ENCODE measurements around the gene SERPINA6.

SERPINA6 gene

DNA sequence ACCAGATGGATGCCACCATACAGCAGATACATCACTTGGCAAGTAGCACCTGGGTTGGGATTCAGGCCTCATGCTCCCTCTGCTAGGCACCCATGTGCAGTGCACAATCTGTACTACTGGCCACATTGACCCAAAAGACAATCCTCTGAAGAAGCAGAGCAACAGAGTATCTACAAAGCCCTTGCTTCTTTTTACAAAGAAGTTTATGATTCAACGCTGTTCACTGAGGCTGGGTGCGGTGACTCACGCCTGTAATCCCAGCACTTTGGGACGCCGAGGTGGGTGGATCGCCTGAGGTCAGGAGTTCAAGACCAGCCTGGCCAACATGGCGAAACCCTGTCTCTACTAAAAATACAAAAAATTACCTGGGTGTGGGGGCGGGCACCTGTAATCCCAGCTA lies 31.1 kb upstream of the SERPINA6 start:
- peak in 1 of 2 experiments; percentile 9 for DNase-seq

DNA sequence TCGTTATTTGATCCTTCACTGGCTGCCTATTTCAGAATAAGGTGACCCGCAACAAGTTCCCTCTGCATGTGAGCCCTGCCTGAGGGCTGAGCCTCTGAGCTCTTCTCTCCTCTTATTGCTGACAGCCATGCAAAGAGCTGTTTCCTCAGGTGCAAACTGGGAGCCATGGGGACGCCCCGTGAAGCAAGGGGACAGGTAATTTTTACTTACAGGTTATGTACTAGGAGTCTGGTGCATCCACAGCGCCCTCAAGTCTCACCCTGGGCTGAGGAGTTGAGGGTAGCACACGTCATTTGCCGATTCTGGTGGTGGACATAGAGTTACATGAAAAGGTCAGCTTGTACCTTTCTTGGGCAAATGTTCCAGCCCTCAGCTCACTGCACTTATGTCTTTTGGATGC lies 26.1 kb upstream of the SERPINA6 start:
- DNase-seq: no peak

DNA sequence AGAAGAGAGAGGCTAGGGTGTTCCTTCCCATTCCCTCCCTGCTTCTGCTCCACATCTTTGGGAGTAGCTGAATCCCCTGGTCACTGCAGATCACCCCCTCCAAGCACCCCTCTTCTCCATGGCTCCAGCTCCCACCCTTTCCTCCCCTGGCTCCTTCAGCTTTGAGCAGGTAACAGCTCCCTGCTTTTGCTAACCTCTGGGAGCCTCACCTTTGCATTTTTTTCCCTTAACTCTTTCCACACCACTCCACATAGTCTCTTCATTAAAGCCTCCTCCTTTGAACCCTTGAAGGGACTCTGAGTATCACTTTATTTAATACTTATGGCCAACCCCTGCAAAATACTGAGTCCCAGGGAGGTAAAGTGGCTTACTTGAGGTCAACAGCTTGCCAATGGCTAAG lies 25.7 kb upstream of the SERPINA6 start:
- no peak for DNase-seq

DNA sequence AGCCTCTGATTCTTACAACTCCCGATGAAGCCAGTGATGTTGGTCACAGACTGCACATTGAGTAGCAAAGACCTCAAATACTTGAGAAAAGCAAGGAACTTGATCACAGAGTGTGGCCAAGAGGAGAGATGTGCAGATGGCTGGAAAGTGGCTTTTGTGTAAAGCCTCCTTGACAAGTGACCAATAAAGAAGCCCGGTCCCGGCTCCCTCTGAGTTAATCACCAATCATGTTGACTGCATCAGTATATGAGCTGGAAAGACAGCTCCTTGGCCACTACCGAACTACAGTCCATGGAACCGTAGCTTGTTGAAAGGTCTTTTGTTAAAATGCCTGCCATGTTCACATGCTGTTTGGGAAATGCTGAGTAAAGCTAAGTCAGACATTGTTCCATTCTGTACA lies 23.7 kb upstream of the SERPINA6 start:
- DNase-seq: no peak

DNA sequence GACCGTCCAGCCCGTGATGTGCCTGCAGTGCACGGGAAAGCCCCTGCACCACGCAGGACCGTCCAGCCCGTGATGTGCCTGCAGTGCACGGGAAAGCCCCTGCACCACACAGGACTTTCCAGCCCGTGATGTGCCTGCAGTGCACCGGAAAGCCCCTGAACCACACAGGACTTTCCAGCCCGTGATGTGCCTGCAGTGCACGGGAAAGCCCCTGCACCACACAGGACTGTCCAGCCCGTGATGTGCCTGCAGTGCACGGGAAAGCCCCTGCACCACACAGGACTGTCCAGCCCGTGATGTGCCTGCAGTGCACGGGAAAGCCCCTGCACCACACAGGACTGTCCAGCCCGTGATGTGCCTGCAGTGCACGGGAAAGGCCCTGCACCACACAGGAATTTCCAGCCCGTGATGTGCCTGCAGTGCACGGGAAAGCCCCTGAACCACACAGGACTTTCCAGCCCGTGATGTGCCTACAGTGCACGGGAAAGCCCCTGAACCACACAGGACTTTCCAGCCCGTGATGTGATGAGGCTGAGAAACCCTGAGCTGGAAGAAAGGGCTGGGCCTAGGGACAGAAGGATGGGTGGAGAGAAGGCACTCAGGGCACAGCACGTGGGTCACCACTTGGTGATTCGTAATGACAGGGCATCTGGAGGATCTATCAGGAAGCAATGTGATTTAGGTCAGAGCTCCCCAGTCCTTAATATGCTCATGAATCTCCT lies 23.1 kb upstream of the SERPINA6 start:
- peak; percentile 70 to 74 for DNase-seq

DNA sequence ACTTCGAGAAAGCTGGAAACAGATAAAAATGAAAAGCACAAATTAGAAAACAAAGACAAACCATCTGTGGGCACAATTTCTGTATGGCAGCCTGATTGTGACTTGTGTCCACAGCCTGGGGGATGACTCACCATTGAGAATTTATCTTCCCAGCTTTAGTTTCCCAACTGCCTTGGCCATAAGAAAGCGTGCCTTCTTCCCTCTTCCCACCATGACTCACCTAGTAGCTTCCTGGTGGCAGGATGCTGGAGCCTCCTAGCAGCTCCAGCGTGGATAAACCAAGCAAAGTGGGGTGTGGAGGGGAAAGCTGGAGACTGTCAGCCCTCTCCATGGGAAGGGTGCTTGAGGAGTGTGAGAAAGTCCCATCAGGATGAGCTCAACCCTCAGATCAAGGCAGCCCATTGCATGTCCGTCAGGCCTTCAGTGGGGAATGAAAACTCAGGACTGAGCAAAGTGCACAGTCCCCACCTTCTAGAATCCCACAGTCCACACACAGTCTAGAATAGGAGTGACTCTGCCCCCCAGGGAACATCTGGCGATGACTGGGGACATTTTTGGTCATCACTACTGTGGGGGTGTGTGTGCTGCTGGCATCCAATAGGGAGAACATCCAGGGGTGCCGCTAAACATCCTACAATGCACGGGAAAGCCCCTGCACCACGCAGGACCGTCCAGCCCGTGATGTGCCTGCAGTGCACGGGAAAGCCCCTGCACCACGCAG lies 22.4 kb upstream of the SERPINA6 start:
- no peak for DNase-seq

DNA sequence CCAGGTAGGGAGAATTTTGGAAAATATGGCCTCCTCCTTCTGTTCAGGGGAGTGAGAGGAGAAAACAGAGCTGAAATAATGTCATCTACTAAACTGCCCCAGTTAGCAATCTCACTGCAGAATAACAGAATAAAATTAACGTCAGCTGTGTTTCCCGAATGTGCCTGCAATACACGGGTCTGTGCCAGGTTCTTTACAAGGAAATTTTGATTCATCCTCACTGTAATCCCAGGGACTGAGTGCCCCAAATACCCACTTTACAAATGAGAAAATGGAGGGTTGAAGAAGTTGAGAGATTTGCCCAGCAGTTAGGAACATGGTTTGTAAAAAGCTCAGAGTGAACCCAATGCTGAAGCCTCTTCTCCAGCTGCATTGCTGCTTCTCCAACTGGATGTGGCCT lies 21.3 kb upstream of the SERPINA6 start:
- no peak for DNase-seq

DNA sequence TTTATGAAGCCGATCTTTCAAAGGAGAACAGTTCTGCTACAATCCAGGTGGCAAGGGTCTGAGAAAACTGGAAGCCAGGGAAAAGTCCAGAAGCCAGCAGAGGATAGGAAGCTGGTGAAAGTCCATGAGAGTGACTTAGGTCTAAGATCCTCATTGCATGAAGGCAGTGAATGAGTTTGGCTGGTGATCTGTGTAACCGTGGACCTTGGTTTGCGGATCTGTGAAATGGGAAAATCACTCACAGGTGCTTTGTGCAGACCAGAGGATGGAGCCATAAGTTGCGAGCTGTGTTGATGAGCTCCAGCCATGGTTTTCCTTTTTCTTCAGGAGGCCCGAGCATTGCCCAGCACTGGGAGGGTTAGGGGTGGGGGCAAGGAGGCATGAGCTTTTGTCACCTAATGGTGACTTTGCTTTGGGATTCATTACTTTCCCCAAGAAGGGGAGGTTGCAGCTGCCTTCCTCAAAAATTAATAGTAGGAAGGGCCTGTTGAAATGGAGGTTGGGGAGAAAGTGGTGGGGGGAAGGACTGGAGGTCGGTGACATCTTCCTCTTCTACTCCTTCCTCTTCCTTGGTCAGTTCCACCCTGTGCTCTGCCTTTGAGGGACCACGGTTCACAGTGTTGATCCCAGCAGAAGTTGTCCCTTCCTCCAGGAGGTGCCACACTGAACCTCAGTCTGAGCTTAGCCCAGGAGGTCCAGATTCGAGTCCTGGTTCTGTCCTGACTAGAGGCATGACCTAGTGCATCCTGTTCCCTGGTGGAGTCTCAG lies 20.3 kb upstream of the SERPINA6 start:
- no peak for DNase-seq

DNA sequence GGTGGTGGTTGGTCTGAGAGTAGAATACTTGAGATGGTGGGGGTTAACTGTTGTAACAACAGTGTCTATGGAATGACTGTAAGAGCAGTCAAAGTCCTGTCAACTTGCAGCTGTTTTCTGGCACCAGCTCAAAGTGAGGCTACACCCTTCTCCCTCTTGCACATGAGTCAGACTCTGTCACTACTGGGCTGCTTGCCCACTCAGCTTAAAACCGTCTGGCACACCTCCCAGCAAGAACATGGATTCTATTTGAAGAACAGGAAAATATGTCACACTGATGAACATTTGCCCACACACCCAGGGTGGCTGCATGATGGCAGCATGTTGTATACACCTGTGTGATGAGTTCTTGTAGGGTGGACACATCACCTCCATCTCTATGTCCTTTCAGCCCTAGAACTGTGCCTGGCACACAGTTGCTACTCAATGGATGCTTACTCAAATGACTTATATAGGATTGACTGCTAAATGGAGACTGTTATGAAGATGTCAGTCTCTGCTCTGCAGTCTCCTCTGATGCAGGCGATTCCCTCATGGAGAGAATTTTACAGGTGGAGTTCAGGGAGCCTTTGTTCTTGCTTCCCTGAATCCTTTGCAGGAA lies 19.3 kb upstream of the SERPINA6 start:
- peak; percentile 35 to 46 for DNase-seq

DNA sequence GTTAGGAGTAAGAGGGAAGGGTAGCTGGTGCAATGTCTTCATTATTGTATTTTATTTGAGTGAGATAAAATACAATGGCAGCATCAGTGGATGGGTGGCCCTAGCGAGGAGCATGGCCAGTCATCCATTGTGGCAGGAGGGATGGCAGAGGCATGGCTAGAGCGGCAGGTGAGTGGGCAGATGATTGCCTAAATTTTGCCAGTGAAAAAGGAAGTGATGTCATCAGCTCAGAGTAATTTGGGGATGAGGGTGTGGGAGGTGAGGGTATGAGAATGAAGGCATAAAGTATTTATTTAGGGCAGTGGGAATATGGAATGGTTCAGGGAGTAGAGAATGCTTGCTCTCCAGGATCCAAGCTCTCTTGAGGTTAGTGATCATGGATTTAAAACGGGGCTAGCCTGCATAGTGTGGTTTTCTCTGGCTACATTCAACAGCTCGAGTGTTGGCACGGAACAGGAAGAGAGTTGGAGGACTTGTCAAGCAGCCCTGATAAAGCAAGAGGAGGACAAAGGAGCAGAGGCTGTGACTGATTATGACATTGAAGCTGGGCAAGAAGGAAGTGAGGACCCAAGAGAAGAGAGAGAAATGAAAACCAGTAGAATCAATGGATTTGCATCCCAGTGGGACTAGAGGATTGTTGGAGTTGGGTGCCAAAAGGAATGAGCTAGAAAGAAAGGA lies 18.7 kb upstream of the SERPINA6 start:
- DNase-seq: no peak

DNA sequence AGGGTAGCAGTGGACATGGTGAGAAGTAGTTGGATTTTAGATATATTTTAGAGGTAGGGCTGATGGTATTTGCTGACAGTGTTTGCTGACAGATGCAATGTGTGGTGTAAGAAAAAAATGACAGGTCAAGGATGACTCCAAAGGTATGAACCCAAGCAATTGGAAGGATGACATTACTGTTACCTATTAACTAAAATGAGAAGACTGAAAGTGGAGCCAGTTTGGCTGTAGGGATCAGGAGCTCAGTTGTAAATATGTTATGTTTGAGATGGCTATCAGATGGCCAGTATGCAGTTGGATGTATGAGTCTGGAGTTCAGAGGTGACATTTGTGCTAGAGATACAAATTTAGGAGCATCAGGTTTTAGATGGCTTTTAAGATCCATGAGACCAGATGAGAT lies 17.4 kb upstream of the SERPINA6 start:
- no peak for DNase-seq

DNA sequence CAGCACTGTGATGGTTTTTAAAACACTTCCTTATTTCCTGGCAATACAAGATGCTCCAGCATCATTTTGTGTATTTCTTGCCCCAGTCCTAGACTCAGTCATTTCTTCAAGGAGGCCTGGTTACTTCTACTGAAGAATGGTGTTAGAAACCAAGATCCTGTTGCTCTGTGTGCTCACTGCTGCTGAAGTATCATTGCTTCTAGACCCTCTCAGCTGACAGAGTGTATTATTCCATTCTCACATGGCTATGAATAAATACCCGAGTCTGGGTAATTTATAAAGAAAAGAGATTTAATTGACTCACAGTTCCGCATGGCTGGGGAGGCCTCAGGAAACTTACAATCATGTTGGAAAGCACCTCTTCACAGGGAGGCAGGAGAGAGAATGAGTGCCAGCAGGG lies 14.9 kb upstream of the SERPINA6 start:
- DNase-seq: no peak

DNA sequence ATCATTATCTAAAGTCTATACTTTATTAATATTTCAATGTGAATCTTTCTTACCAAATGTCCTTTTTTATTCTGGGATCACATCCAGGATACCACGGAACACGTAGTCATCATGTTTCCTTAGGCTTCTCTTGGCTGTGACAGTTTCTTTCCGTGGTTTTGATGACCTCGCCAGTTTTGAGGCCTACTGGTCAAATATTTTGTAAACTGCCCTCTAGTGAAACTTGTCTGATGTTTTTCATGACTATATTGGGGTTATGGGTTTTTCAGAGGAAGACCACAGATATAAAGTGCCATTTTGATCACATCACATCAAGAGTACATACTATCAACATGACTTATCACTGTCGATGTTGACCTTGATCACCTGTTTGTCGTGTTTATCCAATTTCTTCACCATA lies 14.1 kb upstream of the SERPINA6 start:
- no peak for DNase-seq

DNA sequence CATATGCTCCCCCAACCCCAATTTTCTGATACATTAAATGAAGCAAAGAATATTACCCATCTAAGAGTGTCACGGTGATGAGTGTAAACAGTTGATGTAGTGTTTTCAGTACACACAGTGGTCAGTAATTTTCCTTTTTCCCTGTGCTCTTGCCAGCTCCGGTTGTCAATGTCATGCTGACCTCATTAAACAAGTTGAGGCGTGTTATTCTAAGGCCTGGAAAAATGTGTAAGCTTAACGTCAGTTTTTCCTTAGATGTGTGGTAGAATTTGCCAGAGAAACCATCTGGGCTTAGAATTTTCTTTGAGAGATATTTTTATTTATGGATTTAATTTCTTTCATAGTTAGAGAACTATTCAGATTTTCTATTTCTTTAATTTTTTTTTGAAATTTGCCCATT lies 11.7 kb upstream of the SERPINA6 start:
- no peak for DNase-seq

DNA sequence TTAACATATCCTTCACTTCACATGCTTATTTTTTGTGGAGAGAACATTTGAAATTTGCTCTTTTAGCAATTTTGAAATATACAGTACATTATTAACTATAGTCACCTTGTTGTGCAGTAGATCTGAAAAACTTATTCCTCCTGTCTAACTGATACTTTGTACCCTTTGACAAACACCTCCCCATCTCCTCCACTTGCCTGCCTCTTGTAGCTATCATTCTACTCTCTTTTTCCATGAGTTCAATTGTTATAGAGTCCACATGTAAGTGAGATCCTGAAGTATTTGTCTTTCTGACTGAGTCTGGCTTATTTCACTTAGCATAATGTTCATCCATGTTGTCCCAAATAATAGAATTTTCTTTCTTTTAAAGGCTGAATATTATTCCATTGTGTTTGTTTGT lies 9.5 kb upstream of the SERPINA6 start:
- no peak for DNase-seq

DNA sequence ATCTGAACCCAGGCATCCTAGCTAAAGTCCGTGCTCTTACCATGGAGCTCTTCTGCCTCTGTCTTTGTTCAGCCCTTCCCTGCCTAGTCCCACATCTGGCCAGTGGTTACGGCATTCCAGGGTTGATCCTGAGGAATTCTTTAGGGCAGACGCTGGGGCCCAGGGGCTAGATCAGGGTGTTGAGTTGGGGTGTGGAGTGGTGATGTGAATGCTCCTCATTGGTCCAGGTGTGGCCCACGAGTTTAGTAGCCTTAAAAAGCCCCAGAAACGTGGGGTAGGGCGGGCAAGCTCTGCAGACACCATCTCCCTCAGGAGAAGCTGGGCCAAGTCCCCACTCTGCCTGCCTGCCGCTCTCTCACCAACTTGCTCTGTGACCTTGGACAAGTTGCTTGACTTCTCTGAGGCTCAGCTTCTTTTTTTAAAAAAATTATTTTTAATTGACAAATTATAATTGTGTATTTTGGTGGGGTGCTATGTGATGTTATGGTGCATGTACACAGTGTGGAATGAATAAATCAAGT lies 9.0 kb upstream of the SERPINA6 start:
- DNase-seq: no peak

DNA sequence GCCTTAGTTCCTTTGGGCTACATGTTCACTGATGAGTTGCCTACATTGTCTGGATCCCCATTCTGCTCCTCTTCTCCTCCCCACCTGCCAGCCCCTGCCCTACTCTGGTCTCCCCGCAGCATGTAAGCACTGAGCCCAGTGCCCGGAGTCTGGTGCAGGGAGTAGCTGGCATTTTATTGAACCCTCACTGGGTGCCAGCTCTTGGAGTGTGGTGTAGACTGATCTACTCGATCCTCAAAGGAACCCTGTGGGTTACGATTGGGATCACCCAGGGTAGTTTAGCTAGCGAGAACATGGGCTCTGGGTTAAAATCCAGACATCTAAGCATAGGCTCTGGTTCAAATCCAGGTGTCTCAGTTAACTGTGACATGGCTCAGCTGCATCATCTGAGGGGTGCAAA lies 8.3 kb upstream of the SERPINA6 start:
- DNase-seq: no peak

DNA sequence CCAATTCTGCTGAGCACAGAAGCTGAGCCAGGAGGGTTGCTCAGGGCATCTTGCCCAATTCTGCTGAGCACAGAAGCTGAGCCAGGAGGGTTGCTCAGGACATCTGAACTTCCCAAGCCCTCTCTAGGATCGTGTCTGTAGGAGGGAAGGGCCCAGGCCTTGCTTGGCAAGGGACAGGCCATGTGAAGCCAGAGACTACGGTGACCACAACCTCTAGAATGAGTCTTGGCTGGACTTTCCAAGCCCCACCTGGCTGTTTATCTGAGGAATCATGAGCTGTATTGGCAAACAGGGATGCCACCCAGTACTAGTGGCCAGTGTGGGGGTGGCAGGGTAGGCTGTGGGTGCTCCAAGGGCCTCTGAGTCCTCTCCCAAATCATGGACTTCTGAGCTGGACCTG lies 7.7 kb upstream of the SERPINA6 start:
- DNase-seq: no peak

DNA sequence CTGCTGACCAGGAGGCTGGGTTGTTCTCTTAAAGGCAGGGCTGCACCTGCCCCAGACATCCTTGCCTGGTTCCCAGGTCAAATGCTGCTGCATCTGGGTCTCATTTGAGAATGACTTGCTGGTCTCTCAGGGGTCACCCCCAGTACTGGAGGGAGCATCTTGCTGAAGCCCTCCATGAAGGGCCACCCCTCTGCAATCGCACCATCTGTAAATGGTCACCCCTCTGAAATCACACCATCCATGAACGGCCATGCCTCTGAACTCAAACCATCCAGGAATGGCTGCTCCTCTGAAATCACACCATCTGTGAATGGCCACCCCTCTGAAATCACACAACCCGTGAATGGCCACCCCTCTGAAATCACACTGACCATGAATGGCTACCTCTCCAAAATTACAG lies 7.3 kb upstream of the SERPINA6 start:
- no peak for DNase-seq

DNA sequence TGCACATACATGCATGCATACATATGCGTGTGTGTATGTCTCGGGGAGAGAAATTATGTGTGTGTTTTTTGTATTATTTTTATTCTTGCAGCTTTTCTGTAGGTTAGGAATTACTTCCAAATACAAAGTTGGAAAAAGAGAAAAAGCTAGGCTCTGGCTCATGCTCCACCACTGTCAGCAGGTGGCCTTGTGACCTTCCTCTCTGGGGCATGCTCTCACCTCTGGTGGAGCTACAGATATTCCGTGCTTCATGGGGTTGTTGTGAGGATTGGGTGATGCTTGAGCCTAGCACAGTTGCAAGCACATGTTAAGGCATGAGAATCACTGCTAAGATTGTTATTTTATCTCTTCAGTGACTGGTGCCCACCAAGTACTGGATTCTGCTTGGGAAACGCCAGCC lies 6.7 kb upstream of the SERPINA6 start:
- DNase-seq: no peak

DNA sequence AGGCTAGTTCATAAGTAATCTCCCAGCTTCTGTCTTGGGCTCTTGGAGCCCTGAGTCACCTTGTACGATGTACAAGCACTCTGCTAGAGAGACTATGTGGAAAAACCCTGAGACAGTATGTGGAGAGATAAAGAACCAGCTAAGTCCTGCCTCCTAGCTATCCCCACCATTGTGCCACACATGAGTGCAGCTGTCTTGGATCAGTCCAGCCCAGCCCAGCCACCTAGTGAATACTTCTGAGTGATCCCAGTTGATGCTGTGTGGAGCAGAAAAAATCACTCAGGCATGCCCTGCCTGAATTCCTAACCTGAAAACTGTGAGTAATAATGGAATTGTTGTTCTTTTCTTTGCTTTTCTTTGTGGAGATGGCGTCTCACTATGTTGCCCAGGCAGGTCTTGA lies 5.1 kb upstream of the SERPINA6 start:
- no peak for DNase-seq

DNA sequence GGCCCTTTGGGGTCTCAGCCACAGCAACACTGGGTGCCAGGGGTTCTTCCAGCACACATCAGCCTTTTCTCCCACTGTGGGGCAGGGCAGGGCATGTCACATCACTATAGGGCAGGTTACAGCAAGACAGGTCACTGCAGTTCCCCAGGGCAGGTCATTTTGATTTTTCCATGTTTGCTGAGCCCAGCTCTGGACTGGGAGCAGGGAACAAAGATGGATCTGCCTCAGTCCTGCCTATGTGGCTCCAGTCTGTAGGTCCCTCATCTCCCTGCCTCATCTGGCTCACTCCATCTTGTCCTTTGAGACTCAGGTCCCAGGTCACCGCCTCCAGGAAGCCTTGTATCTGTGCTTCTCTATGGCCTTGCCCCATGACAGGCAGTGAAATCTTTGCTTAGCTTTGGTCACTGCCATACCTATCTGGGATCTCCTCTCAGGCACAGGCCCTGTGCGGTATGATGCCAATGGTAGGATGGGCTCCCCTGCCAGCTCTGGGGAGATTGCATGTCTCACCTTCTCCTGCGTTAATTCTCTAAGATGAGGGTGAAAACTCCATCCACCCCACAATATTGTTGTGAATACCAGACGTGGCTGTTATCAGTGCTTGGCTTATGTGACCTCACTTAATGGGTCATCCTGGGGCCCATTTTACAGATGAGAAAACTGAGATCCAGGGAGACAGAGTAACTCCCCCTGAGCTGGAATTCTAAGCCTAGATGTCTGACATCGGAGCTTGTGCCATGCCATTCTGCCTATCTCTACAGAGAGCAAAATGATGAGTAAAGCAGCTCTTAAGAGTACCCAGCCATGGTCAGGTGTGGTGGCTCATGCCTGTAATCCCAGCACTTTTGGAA lies 1.5 kb downstream of the SERPINA6 start:
- DNase-seq: no peak

Data from activated T-cell treated with anti-CD3 and anti-CD28 coated beads, Interleukin-2, amount 50 U/mL, for 48 hours (primary cell).